Brain pericyte (primary cell): Measurements from ENCODE around the gene TBX5.

Source experiments
- DNase-seq: peaks from one replicate; pipeline ENCODE4 v3.0.0-alpha.2; 2012; ENCODE audit warnings: low read depth, low spot score

TBX5 gene

DNA sequence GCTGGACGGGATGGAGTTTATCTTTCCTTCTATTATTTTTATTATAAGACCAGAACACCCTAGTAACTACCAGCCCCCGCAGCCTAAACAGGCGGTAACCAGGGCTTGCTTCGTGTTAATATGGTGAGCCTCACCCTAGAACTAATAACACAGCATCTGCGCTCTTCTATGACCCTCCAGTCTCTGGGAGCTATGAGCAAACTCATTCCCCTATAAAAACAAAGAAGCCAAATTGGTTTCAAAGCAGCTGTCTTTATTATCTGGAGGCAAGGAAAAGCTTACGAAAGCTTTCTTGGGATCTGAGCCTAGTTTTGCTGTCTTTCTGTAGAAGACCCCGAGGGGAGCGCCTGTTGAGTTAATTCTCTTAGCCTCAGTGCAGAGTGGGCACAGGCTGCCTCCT lies 85.0 kb downstream of the TBX5 start:
- DNase-seq = no peak

DNA sequence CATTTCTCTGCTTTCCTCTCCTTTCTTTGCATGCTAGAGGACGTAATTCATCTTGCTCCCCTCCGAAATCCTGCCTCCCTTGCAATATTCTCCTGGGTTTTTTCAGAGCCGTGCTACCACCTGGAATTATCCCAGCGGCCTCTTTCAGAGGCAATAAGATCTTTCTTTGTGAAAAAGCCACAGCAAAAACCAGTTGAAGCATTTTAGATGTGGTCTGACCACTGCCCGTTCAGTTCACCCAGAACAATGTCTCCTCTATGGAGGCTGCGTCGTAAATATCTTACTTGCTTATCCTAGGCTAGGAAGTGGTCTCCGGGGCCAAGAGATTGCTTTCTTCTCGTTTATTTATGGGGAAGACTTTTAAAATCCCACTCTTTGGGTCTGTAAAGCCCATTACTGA lies 85.8 kb downstream of the TBX5 start:
- no peak for DNase-seq

DNA sequence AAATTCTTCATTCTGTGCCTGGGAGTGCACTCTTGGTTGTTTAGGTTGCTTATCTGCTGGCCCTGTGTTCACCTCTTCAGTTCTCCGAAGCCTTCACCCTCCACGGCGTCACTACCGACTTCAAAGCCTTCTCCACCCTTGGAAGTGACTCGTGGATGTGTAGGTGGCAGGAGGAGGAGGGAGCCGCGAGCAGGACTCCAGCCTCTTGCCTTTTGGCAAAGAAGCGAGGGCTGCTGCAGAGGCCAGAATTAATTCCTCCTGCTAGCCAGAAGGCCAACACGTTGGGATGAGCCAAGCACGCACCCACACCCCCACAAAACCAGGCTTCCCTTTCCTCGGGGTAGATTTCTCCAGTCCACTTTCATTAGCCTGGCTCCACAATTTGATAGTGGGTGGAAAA lies 86.5 kb downstream of the TBX5 start:
- DNase-seq = no peak

DNA sequence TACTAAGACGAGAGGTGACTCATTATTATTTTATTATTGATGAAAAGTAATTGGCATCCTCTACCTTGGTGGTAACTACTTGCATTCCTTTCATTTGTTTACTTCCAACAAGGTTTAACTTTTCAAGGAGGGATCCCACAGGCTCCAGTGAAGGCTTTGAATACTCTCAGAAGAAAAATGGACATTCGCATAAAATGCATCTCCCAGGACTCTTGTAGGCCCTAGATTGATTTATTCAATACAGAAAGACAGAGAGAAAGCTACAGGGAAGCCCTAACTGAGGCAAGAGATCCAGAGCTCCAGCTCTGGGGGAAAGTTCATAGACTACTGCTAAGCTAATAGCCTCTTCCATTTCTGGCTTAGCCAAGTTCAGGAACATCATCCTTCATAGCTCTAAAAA lies 87.0 kb downstream of the TBX5 start:
- DNase-seq = no peak

DNA sequence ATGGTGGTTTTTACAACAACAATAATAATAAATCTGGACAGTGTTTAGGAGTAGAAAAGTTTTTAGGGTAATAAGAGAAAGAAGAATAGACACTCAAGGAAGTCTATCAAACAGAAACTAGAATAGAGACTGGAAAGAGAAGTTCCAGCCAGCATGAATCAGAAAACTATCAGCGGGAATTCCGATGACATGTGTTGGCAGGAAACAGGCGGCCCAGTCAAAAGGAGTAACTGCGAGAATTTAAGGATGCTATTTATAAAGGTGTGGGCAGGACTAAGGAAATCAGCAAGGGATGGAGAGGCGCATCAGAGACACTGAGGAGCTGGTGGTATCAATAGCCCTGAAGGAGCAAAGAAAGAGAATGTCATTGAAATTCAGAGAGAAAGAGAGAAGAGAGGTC lies 89.9 kb downstream of the TBX5 start:
- DNase-seq = no peak

DNA sequence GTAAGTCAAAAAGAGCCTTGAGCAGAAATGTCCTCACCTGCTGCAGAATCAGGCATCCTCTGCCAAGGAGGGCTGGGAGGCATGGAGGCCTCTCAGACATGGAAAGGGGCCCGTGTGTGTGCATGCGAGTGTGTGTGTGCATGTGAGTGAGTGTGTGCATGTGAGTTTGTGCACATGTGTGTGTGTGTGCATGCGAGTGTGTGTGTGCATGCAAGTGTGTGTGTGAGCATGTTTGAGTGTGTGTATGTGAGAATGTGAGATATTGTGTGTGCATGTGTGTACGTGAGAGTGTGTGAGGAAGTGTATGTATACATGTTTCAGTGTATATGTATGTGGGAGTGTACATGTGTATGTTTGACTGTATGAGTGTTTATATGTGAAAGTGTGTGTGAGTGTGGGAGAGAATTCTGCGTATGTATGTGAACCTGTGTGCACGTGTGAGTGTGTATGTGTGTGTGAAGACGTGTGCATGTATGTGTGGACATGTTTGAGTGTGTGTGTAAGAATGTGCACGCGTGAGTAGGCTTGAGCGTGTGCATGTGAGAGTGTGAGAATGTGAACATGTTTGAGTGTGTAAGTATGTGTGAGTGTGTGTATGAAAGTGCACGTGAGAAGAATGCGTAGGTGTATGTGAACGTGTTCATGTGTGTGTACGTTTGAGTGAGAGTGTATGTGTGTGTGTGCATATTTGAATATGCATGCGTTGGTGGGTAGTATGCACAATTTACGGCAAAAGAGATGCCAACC lies 90.8 kb downstream of the TBX5 start:
- no peak for DNase-seq

DNA sequence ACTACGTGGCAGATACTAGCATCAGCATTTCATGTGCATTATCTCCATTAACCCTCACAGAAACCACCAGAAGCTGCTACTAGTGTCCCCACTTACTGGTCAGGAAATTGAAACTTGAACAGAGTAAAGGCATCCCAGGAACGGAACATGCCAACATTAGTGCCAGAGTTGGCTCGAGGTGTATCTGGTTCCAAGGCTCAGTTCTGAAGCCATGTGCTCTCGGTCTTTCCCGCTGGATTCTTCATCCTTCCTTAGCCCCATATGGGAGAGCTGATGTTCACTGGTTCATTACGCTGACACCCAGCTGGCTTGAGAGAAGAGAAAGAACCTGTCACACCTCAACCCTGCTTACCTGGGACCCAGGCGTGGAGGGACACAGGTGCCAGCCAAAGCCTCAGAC lies 91.5 kb downstream of the TBX5 start:
- no peak for DNase-seq

DNA sequence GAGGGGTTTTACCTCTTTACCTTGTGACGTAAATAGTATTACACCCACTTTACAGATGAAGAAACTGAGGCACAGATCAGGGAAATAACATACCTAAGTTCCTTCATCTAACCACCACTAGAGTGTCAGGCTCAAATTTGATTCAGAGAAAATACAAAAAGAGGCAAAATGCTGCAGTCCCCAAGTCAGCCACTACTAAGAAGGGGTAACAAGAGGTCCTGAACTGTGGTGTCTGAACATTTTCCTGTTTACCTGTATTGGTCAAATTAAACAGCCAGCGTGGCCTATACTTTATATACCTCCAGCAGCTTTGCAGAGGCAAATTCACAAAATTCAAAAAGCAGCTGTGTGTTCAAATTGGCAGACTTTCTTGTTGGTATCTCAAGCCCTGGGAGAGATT lies 92.0 kb downstream of the TBX5 start:
- DNase-seq = no peak

DNA sequence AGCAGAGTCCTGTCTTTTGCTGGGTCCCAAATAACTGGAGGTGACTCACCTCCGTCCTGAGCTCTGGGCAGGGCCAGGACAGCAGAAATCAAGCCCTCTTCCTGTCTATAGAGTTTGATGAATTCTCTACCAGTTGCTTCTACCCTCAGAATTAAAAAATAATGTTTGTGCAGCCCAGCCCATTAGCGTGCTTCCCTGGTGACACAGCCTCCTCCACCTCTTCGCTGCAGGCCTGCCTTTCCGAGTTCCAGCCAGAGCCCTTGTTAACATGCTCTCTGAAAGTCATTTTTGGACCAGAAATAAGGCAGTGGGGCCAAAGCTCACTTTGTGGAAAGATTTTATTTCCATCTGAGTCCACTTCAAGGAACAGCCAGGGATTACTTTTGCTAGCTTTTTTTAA lies 94.0 kb downstream of the TBX5 start:
- DNase-seq = no peak

DNA sequence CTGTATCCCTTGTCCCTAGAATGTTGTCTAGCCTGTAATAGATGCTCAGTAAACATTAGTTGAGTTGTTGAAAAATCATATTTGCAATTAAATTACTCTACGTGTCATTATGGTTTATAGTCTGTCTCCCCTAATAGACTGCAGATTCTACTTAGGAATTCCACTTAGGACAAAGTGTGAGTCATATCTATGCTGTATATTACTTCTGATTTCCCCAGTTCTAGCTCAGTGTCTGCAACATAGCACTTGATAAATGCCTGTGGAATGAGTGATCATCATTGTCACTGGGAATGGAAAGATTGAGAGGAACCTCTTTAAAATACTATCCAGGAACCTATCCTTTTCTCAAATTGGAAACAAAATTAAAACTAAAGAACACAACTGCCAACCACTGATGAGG lies 99.3 kb downstream of the TBX5 start:
- DNase-seq = no peak

DNA sequence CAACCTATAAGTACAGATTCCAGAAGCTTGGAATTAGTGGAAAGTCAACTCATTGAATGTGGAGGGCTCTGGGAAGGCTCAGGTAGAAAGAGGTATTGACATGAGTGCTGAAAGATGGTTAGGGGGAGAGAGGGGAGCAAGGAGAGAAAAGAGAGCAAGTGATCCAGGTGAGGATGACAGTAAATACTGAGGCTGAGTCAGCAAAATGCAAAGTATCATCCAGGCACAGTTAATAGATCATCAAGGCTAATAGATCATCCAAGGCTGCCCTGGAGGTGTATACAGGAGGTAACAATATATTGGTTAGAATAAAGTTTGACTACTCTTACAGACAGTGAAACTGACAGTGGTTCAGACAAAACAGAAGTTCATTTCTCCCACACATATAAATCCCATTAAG lies 100.5 kb downstream of the TBX5 start:
- no peak for DNase-seq
